Large intestine (tissue), 3 donors: ENCODE data around the gene HMX1. TPM values are rescaled to one million over a fixed set of nuclear protein-coding genes. Genes with fewer than 3 reads are reported as not detected.

ENCODE experiments used
- DNase-seq, 2 donors: peaks; one replicate each; pipeline versions ENCODE4 v3.0.0 to v3.0.0-alpha.2; 2013
- H3K27ac ChIP-seq: one replicate; pipeline ENCODE4 v1.5.1; 2013; ENCODE audit warnings: low read length
- H3K27me3 ChIP-seq: 2 replicates; pipeline ENCODE4 v1.6.1; 2013; ENCODE audit warnings: low read length; ENCODE audit not compliant: control insufficient read depth, insufficient read depth
- H3K36me3 ChIP-seq: 2 replicates; pipeline ENCODE4 v1.6.1; 2013; ENCODE audit warnings: low read length; ENCODE audit not compliant: control insufficient read depth, insufficient read depth
- H3K4me1 ChIP-seq: one replicate; pipeline ENCODE4 v1.6.1; 2013; ENCODE audit warnings: low read length; ENCODE audit not compliant: control insufficient read depth, insufficient read depth
- H3K4me3 ChIP-seq: one replicate; pipeline ENCODE4 v1.5.1; 2013; ENCODE audit warnings: low read length
- H3K9me3 ChIP-seq: one replicate; pipeline ENCODE4 v1.6.1; 2013; ENCODE audit warnings: mild to moderate bottlenecking, low read depth, low read length, moderate library complexity; ENCODE audit not compliant: control insufficient read depth
- WGBS: methylation state at CpG from one replicate; pipeline ENCODE4 v1.1.5; 2013; ENCODE audit warnings: low lambda C conversion rate; ENCODE audit not compliant: insufficient coverage; 5-methylcytosine and 5-hydroxymethylcytosine counted together
- polyA plus RNA-seq: library from polyadenylated mRNA; unstranded; fragments of 120-200 nt; gene quantifications from one replicate; pipeline ENCODE4 v1.2.1, GENCODE V29; 2013

Gene HMX1
- polyA plus RNA-seq, 1 donor, result not detected

DNA sequence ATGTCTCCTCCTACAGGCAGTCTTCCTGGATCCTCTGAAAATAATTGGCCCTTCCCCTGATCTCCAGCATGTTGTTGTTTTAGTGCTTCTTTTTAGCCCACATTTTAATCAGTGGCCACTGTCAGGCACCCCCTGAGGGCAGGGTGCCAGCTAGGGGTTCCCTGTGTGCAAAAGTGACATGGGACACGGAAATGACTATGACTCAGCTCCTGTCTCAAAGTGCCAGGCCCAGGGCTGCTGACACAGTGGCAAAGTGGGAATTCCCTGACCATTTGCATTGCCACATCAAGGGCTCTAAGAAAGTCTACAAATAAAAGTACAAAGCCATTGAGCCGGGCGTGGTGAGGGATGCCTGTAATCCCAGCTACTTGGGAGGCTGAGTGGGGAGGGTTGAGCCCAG is 24.8 kb downstream of the HMX1 start:
- no peaks in the 10 kb centered on the region for H3K36me3 ChIP-seq
- H3K27ac ChIP-seq, result no peak overlapping the region
- DNase-seq, result no peak
- H3K4me3 ChIP-seq, result no peak overlapping the region
- no peaks in the 10 kb centered on the region for H3K4me1 ChIP-seq
- H3K27me3 ChIP-seq, result peaks cover 29% of the 10 kb centered on the region
- peaks cover 5% of the 10 kb centered on the region for H3K9me3 ChIP-seq
- no CpG with 5 or more reads among the region's 3 CpGs for WGBS

DNA sequence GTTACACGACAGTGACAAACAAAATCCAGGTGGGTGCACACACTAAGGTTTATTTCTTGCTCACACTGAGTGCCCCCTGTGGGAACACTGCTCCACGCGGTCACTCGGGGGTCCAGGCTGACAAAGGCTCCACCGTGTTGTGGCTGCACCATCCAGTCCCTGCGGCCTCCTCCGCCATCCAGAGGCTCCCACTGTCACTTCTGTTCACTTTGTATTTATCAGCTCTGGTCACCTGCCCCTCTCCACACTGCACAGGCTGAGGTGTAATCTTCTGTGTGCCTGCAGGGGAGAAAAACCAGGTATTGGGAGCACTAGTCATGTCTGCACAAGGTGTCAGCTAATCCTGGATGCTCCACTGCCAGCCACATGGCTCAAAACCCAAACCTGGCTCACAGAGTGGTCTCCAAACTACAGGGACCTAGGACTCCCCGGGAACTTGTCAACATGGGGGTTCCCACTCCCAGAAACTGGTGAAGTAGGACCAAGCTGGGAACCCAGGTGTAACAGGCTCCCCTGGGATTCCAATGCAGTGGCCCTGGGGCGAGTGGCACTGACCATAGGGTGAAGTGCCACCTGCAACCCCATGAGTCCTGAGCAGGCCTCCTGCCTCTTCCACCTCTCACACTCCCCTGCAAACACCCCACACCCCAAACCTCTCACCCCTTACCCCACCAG is 25.5 kb downstream of the HMX1 start:
- no peak for DNase-seq
- Histone ChIP-seq H3K9me3 (peaks cover 8% of the 10 kb centered on the region), H3K27ac (no peak overlapping the region), H3K27me3 (peaks cover 29% of the 10 kb centered on the region), H3K4me3 (no peak overlapping the region), H3K36me3 (no peaks in the 10 kb centered on the region), H3K4me1 (no peaks in the 10 kb centered on the region)
- WGBS, result no CpG with 5 or more reads among the region's 9 CpGs

DNA sequence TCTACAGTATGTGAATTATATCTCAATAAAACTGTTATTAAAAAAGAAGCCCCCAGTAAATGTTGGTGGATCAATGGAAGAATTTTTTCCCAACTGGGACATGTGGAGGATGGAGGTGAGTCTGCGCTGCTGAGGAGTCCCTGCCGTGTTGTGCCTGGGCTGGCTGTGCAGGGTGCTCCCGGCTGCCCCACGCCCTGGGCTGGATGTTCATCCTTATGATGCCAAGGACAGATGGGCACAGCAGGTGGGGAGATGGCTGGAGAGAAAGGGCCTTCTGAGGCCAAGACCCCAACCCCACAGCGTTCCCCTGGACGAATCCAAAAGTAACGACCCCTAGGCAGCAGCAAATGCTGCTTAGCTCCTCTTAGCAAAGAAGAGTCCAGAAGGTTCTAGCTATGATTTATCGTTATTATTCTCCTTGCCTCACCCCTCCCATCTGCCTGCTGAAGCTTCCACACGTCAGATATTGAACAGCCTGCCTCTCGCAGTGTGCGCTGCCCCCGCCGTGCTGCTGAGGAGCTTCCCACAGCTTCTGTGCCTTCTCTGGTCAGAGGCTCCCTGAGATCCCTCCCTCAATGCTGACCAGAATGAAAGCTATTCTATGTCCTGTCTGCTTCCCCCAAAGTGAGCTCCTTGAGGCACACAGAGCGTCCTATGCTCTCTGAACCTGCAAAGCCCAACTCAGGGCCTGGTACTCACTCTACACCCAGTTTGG is 26.5 kb downstream of the HMX1 start:
- Histone ChIP-seq H3K27ac (no peak overlapping the region), H3K4me1 (no peaks in the 10 kb centered on the region), H3K4me3 (no peak overlapping the region), H3K27me3 (peaks cover 24% of the 10 kb centered on the region), H3K9me3 (peaks cover 8% of the 10 kb centered on the region), H3K36me3 (no peaks in the 10 kb centered on the region)
- no peak for DNase-seq
- no CpG with 5 or more reads among the region's 14 CpGs for WGBS

DNA sequence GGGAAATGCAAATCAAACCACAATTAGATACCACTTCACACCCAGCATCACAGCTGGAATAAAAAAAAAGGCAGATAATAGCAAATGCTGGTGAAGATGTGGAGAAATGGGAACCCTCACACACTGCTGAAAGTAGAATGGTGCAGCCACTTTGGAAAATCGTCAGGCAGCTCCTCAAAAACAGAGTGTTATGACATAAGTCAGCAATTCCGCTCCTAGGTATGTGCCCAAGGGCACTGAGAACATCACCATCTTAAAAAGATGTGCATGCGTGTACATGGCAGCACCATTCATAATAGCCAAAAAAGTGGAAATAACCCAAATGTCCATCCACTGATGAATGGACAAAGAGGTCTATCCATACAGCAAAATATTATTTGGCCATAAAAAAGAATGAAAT is 28.0 kb downstream of the HMX1 start:
- no peak overlapping the region for H3K27ac ChIP-seq
- peaks cover 13% of the 10 kb centered on the region for H3K27me3 ChIP-seq
- H3K9me3 ChIP-seq, result peaks cover 8% of the 10 kb centered on the region
- no peak overlapping the region for H3K4me3 ChIP-seq
- no peaks in the 10 kb centered on the region for H3K4me1 ChIP-seq
- H3K36me3 ChIP-seq, result no peaks in the 10 kb centered on the region
- 100% methylated on average over 1 of the region's 3 CpGs for WGBS
- DNase-seq, result no peak

DNA sequence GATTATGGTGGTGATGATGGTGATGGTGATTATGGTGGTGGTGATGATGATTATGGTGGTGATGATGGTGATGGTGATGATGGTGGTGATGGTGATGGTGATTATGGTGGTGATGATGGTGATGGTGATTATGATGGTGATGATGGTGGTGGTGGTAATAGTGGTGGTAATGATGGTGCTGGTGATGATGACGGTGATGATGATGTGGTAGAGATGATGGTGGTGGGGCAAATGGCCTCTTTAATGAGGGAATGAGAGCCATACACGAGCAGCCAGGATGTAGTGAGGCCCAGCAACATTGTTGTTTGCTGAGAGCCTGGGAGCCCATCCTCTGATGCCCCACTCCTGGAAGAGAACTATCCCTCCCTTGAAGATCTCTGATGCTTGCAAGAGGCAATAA is 29.0 kb downstream of the HMX1 start:
- no peak for DNase-seq
- Histone ChIP-seq H3K27me3 (peaks cover 10% of the 10 kb centered on the region), H3K36me3 (no peaks in the 10 kb centered on the region), H3K9me3 (peaks cover 8% of the 10 kb centered on the region), H3K4me1 (no peaks in the 10 kb centered on the region), H3K4me3 (no peak overlapping the region), H3K27ac (no peak overlapping the region)
- 50% methylated on average over 1 of the region's 2 CpGs for WGBS

DNA sequence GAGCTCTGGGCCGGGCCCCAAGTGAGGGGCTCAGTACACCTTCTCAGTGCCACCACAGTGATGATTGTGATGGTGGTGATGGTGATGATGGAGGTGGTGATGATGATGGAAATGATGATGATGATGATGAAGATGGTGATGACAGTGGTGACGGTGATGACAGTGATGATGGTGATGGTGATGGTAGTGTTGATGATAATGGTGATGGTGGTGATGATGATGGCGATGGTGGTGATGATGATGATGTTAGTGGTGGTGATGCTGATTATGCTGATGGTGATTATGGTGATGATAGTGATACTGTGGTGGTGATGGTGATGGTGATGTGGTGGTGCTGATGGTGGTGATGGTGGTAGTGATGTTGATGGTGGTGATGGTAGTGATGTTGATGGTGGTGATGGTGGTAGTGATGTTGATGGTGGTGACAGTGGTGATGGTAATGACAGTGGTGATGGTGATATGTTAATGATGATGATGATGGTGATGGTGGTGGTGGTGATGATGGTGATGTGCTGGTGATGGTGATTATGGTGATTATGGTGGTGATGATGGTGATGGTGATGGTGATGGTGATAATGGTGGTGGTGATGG is 29.9 kb downstream of the HMX1 start:
- 100% methylated on average over 1 of the region's 3 CpGs for WGBS
- H3K4me3 ChIP-seq, result no peak overlapping the region
- no peak overlapping the region for H3K27ac ChIP-seq
- no peaks in the 10 kb centered on the region for H3K36me3 ChIP-seq
- H3K27me3 ChIP-seq, result peaks cover 11% of the 10 kb centered on the region
- H3K9me3 ChIP-seq, result peaks cover 8% of the 10 kb centered on the region
- no peaks in the 10 kb centered on the region for H3K4me1 ChIP-seq
- no peak for DNase-seq

DNA sequence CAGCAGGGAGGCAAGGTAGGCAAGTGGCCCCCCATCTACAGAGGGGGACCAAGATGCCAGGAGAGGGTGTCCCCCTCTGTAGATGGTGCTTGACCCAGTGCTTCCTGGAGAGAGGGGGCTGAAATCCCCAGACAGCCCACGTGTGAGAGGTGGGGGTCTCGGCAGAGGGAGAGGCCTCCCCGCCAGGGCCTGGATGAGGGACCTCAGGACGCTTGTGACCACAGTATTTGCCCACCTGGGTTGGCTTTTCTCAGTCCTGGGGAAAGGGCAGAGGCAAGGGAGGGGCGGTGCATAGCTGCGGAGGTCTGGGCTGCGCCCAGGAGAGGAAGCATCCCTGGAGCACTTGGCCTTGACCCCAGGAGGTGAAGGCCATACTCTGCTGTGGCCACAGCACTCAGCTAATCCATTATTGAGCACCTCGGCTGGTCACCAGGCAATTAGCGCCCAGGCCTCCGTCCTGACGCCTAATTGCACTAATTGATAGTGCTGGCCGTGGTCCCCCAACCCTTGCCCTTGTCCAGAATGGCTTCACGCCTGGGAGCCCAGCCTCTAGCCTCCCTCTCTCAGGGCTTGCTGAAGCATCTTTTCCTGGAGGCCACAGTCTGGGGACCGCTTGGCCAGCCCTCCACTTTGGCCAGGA is 30.7 kb downstream of the HMX1 start:
- H3K27me3 ChIP-seq, result peaks cover 11% of the 10 kb centered on the region
- H3K36me3 ChIP-seq, result no peaks in the 10 kb centered on the region
- H3K9me3 ChIP-seq, result peaks cover 8% of the 10 kb centered on the region
- H3K27ac ChIP-seq, result no peak overlapping the region
- no peak overlapping the region for H3K4me3 ChIP-seq
- H3K4me1 ChIP-seq, result no peaks in the 10 kb centered on the region
- WGBS, result no CpG with 5 or more reads among the region's 14 CpGs
- no peak for DNase-seq

DNA sequence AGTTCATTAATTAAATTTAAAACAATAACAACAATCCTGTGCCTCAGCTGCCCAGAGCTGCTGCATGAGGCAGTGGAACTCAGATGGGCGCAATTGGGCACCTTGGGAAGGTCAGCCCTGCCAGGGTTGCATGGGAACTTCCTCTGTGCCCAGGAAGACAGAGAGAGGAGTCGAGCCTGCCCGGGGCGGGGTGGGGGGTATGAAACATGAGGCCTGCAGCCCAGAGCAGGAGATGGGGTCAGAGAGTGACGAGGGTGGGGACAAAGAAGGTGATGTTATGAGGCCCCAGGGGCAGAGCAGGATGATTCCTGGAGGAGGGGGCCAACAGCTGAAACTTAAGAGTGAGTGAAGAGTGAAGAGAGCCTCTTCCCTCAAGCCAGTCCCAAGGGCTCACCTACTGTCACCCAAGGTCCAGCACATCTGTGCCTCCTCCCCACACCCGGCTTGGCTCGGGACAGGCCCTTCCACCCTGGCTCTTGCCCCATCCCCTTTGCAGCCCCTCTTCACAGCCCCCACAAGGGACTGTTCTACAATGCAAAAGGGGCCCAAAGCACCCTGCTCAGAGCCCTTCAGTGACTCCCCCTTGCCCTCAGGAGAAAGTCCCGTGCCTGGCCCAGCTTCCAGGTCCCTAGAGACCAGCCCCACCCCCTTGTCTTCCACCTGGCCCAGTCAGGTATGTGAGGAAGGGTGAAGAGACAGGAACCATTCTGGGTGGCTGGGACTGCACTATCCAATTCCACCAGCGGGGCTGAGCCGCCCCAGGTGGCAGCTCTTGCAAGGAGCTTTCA is 31.4 kb downstream of the HMX1 start:
- H3K9me3 ChIP-seq, result peaks cover 8% of the 10 kb centered on the region
- no peak overlapping the region for H3K27ac ChIP-seq
- H3K4me1 ChIP-seq, result no peaks in the 10 kb centered on the region
- H3K36me3 ChIP-seq, result no peaks in the 10 kb centered on the region
- peaks cover 9% of the 10 kb centered on the region for H3K27me3 ChIP-seq
- H3K4me3 ChIP-seq, result no peak overlapping the region
- no peak for DNase-seq
- WGBS, result 60% methylated on average over 2 of the region's 10 CpGs

DNA sequence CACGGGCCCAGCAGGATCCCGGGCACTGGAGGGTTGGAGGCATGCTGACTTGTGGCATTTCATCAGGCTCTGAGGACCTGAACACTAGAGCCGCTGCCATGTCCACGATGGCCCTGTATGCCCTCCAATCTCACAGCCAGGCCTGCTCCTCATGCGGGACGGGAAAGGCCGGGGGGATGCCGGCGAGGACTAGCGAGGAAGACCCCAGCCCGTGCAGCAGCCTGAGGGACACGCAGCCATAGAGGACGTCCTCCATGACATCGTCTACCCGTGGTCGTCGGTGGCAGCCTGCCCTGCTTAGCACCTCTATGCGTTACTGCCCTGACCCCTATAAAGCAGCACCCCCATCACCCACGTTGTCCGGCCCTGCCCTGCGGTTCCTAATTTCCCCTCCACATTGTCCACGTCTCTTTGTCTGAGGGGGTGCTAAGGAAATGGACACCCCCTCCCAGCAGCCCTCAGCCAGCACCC is 32.6 kb downstream of the HMX1 start:
- Histone ChIP-seq H3K4me1 (no peaks in the 10 kb centered on the region), H3K27me3 (peaks cover 6% of the 10 kb centered on the region), H3K36me3 (no peaks in the 10 kb centered on the region), H3K27ac (no peak overlapping the region), H3K9me3 (peaks cover 8% of the 10 kb centered on the region), H3K4me3 (no peak overlapping the region)
- DNase-seq, result no peak
- no CpG with 5 or more reads among the region's 22 CpGs for WGBS
